ENCODE results near the gene PALLD.

- TF ChIP-seq, protein P1, sequence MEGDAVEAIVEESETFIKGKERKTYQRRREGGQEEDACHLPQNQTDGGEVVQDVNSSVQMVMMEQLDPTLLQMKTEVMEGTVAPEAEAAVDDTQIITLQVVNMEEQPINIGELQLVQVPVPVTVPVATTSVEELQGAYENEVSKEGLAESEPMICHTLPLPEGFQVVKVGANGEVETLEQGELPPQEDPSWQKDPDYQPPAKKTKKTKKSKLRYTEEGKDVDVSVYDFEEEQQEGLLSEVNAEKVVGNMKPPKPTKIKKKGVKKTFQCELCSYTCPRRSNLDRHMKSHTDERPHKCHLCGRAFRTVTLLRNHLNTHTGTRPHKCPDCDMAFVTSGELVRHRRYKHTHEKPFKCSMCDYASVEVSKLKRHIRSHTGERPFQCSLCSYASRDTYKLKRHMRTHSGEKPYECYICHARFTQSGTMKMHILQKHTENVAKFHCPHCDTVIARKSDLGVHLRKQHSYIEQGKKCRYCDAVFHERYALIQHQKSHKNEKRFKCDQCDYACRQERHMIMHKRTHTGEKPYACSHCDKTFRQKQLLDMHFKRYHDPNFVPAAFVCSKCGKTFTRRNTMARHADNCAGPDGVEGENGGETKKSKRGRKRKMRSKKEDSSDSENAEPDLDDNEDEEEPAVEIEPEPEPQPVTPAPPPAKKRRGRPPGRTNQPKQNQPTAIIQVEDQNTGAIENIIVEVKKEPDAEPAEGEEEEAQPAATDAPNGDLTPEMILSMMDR (IDR thresholded peaks at IDR 0.05), result no peak
- no peak for TF ChIP-seq POLR2AphosphoS5 (IDR thresholded peaks at IDR 0.05)
These were observed 163.1 kb downstream of the PALLD start for GRCh38 chr4:168659741-168660465.

Data from gastroesophageal sphincter (tissue), 3 donors.